GM12878 (cell line): ENCODE data around the gene SLC7A5.

Experiments
- CTCF ChIP-seq, 3 experiments: IDR thresholded peaks in 2 of 3; conservative IDR thresholded peaks in 1 of 3; 2 replicates each; pipeline ENCODE4 v1.5.1; 2011; ENCODE audit warnings: low read depth in 3 of 3, low read length in 3 of 3, mild to moderate bottlenecking in 3 of 3, control low read depth in 2 of 3, moderate library complexity in 2 of 3, inconsistent platforms in 1 of 3, mixed read lengths in 1 of 3; ENCODE audit not compliant: control insufficient read depth in 2 of 3, insufficient read depth in 1 of 3; ENCODE audit errors: extremely low read depth in 1 of 3
- EZH2 ChIP-seq: IDR thresholded peaks from 2 replicates; pipeline ENCODE4 v1.6.1; 2012; ENCODE audit warnings: low read depth, mild to moderate bottlenecking, control low read depth, inconsistent platforms, low read length, borderline replicate concordance; ENCODE audit not compliant: control insufficient read depth
- JUND ChIP-seq: IDR thresholded peaks from 2 replicates; pipeline ENCODE4 v1.6.1; 2012; ENCODE audit warnings: low read depth, mild to moderate bottlenecking, low read length, improper control_type of control experiment, moderate library complexity
- REST ChIP-seq: IDR thresholded peaks from 2 replicates; pipeline ENCODE4 v1.6.1; 2012; ENCODE audit warnings: mild to moderate bottlenecking, low read depth, low read length
- ZZZ3 ChIP-seq: IDR thresholded peaks from 2 replicates; pipeline ENCODE4 v1.6.1; 2011; ENCODE audit warnings: low read depth; ENCODE audit not compliant: control insufficient read depth, insufficient read length

GRCh38 chr16:87847467-87847784 is 21.9 kb downstream of the SLC7A5 start:
- TF ChIP-seq CTCF (IDR thresholded peaks at IDR 0.05 in 2 of 3, conservative IDR thresholded peaks at IDR 0.05 in 1 of 3; ENCODE audit: control insufficient read depth in 2 of 3, extremely low read depth in 1 of 3, insufficient read depth in 1 of 3, low read depth in 3 of 3, low read length in 3 of 3), result no peak
- no peak for TF ChIP-seq JUND
- TF ChIP-seq REST, result no peak
- no peak for TF ChIP-seq EZH2
- no peak for TF ChIP-seq ZZZ3
